NT2/D1 (cell line): ENCODE results near the gene TERT.

Source experiments
- SUZ12 ChIP-seq: IDR thresholded peaks from 2 replicates; pipeline ENCODE4 v1.6.1; 2011; ENCODE audit not compliant: insufficient read length, insufficient read depth; ENCODE audit errors: extremely low read depth
- YY1 ChIP-seq: IDR thresholded peaks from 2 replicates; pipeline ENCODE4 v1.6.1; 2011; ENCODE audit not compliant: insufficient read length, insufficient read depth
- ZNF274 ChIP-seq: IDR thresholded peaks from 2 replicates; pipeline ENCODE4 v1.6.1; 2011; ENCODE audit warnings: mild to moderate bottlenecking, low read depth, low read length

GRCh38 chr5:1227667-1228066 is 67.2 kb downstream of the TERT start:
- TF ChIP-seq YY1: no peak
- no peak for TF ChIP-seq SUZ12
- TF ChIP-seq ZNF274: no peak
